ENCODE measurements around the gene ABCB11.

DNA sequence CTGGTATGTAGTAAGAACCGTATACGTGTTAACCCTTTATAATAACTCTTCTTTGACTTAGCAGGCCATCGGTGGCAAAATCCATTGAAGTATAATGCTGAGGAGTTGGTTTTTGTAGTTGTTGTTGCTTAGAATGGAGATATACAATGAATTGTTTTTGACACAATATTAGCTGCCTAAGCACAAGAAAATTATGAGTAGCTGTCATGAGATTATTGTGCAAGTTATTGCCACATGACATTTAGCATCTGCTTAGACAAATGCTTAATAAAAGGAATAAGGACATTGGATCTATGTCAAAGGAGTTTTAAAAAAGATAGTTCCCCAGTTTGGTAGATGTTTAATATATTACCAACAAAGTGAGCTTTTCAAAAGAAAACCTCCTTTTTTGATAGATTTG is 59.9 kb downstream of the ABCB11 start:
- TF ChIP-seq, protein P1, sequence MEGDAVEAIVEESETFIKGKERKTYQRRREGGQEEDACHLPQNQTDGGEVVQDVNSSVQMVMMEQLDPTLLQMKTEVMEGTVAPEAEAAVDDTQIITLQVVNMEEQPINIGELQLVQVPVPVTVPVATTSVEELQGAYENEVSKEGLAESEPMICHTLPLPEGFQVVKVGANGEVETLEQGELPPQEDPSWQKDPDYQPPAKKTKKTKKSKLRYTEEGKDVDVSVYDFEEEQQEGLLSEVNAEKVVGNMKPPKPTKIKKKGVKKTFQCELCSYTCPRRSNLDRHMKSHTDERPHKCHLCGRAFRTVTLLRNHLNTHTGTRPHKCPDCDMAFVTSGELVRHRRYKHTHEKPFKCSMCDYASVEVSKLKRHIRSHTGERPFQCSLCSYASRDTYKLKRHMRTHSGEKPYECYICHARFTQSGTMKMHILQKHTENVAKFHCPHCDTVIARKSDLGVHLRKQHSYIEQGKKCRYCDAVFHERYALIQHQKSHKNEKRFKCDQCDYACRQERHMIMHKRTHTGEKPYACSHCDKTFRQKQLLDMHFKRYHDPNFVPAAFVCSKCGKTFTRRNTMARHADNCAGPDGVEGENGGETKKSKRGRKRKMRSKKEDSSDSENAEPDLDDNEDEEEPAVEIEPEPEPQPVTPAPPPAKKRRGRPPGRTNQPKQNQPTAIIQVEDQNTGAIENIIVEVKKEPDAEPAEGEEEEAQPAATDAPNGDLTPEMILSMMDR (IDR thresholded peaks at IDR 0.05; ENCODE audit: low read depth, low read length), result no peak
- no peak for TF ChIP-seq POLR2A (IDR thresholded peaks at IDR 0.05; ENCODE audit: extremely low read depth, insufficient read length)
